ENCODE data around the gene ADAMTSL2.

The ADAMTSL2 gene

GRCh38 chr9:133527444-133527920, 7.0 kb upstream of the ADAMTSL2 start:
- DNase-seq (ENCODE audit: low read depth, low spot score): no peak
- in situ Hi-C loops (cut with HindIII; ENCODE audit: low sequenced_read_pairs): no loop called here
- no peak overlapping the region for H3K4me3 ChIP-seq (ENCODE audit: low read depth, low read length)
- no peak for TF ChIP-seq CTCF (IDR thresholded peaks at IDR 0.05; ENCODE audit: low read depth, low read length)

- TF ChIP-seq CTCF (IDR thresholded peaks at IDR 0.05; ENCODE audit: low read depth, low read length): no peak
- H3K4me3 ChIP-seq (ENCODE audit: low read depth, low read length): no peak overlapping the region
- in situ Hi-C loops (cut with HindIII; ENCODE audit: low sequenced_read_pairs): no loop called here
- DNase-seq (ENCODE audit: low read depth, low spot score): no peak
Measured at GRCh38 chr9:133528001-133528875, 6.3 kb upstream of the ADAMTSL2 start.

GRCh38 chr9:133528876-133529241, 5.6 kb upstream of the ADAMTSL2 start:
- TF ChIP-seq CTCF (IDR thresholded peaks at IDR 0.05; ENCODE audit: low read depth, low read length): no peak

GRCh38 chr9:133529457-133529856, 5.0 kb upstream of the ADAMTSL2 start:
- no peak overlapping the region for H3K4me3 ChIP-seq (ENCODE audit: low read depth, low read length)
- no peak for DNase-seq (ENCODE audit: low read depth, low spot score)
- TF ChIP-seq CTCF (IDR thresholded peaks at IDR 0.05; ENCODE audit: low read depth, low read length): no peak
- in situ Hi-C loops (cut with HindIII; ENCODE audit: low sequenced_read_pairs): no loop called here

More at GRCh38 chr9:133528876-133529241, 5.6 kb upstream of the ADAMTSL2 start:
- DNase-seq (ENCODE audit: low read depth, low spot score): no peak
- H3K4me3 ChIP-seq (ENCODE audit: low read depth, low read length): no peak overlapping the region
- in situ Hi-C loops (cut with HindIII; ENCODE audit: low sequenced_read_pairs): no loop called here

- DNase-seq (ENCODE audit: low read depth, low spot score): no peak
- H3K4me3 ChIP-seq (ENCODE audit: low read depth, low read length): no peak overlapping the region
- no peak for TF ChIP-seq CTCF (IDR thresholded peaks at IDR 0.05; ENCODE audit: low read depth, low read length)
- in situ Hi-C loops (cut with HindIII; ENCODE audit: low sequenced_read_pairs): no loop called here
Measured at GRCh38 chr9:133529874-133530273, 4.6 kb upstream of the ADAMTSL2 start.

- no peak overlapping the region for H3K4me3 ChIP-seq (ENCODE audit: low read depth, low read length)
- DNase-seq (ENCODE audit: low read depth, low spot score): no peak
- no peak for TF ChIP-seq CTCF (IDR thresholded peaks at IDR 0.05; ENCODE audit: low read depth, low read length)
- in situ Hi-C loops (cut with HindIII; ENCODE audit: low sequenced_read_pairs): no loop called here
Measured at GRCh38 chr9:133531293-133531692, 3.2 kb upstream of the ADAMTSL2 start.

Data from astrocyte of the spinal cord (primary cell).